WTC11 (cell line): ENCODE results near the gene STK11. TPM values are rescaled to one million over a fixed set of nuclear protein-coding genes. Genes with fewer than 3 reads are reported as not detected.
A peak's percentile ranks its signal among the peaks of the same experiment; 100 is the strongest.
"Not testable (repeated sequence)": the region's sequence is repeated elsewhere in the genome, so short reads cannot be mapped to it uniquely, and the experiment has no call there.

Source experiments
- ATAC-seq: fragments of 200-7000 bp; cut with Tn5 transposase; 2 replicates; pipeline ENCODE4 v1.10.0; 2021; ENCODE audit warnings: mild to moderate bottlenecking, moderate library complexity
- CTCF ChIA-PET: fragments of 300-600 bp; sonication (Branson Sonifier 250); formaldehyde crosslinking; loops from one replicate; lab custom pipeline; 2021; ENCODE audit warnings: antibody characterized with exemption; lab: Charles Lee
- POLR2A ChIA-PET: fragments of 350-600 bp; sonication (Branson Sonifier 250); formaldehyde crosslinking; loops from one replicate; lab custom pipeline; 2021; ENCODE audit warnings: antibody characterized with exemption; lab: Charles Lee
- DNase-seq: peaks from one replicate; pipeline ENCODE4 v3.0.0; 2021; ENCODE audit warnings: low spot score
- H3K27ac Mint-ChIP-seq: 2 replicates; pipeline ENCODE4 v1.8.0; 2021; ENCODE audit warnings: mixed read lengths
- H3K27me3 Mint-ChIP-seq: 2 replicates; pipeline ENCODE4 v1.8.0; 2021; ENCODE audit warnings: low read depth, mild to moderate bottlenecking, moderate library complexity, mixed read lengths
- H3K36me3 Mint-ChIP-seq: 2 replicates; pipeline ENCODE4 v1.8.0; 2021; ENCODE audit warnings: mixed read lengths
- H3K4me1 Mint-ChIP-seq: 2 replicates; pipeline ENCODE4 v1.8.0; 2022; ENCODE audit warnings: mixed read lengths
- H3K4me3 Mint-ChIP-seq: 2 replicates; pipeline ENCODE4 v1.8.0; 2021; ENCODE audit warnings: mild to moderate bottlenecking, moderate library complexity, mixed read lengths
- H3K9me3 Mint-ChIP-seq: 2 replicates; pipeline ENCODE4 v1.8.0; 2021; ENCODE audit warnings: mixed read lengths
- ARID4B ChIP-seq: sonication (generic); formaldehyde crosslinking; IDR thresholded peaks from 2 replicates; pipeline ENCODE4 v1.8.0; 2023; ENCODE audit warnings: missing genetic modification reagents, mild to moderate bottlenecking, borderline replicate concordance
- CDX4 ChIP-seq: fragments of 250-450 bp; sonication (Bioruptor Pico); IDR thresholded peaks from 2 replicates; pipeline ENCODE4 v1.9.0; 2021; ENCODE audit warnings: moderate library complexity, mild to moderate bottlenecking, inconsistent platforms, borderline replicate concordance
- FOXJ3 ChIP-seq: sonication (generic); formaldehyde crosslinking; IDR thresholded peaks from 2 replicates; pipeline ENCODE4 v1.9.0; 2021; ENCODE audit warnings: missing genetic modification reagents, mild to moderate bottlenecking, borderline replicate concordance
- HMGA2 ChIP-seq: fragments of 250-450 bp; sonication (Bioruptor Pico); IDR thresholded peaks from 2 replicates; pipeline ENCODE4 v1.4.0; 2021; ENCODE audit warnings: mild to moderate bottlenecking, moderate library complexity
- IRF2 ChIP-seq: sonication (generic); formaldehyde crosslinking; IDR thresholded peaks from 2 replicates; pipeline ENCODE4 v1.8.0; 2022; ENCODE audit warnings: low read depth, missing genetic modification reagents, borderline replicate concordance
- MAX ChIP-seq: sonication (generic); formaldehyde crosslinking; IDR thresholded peaks from 2 replicates; pipeline ENCODE4 v1.8.0; 2022; ENCODE audit warnings: mild to moderate bottlenecking, missing genetic modification reagents
- MXD4 ChIP-seq: fragments of 250-450 bp; sonication (Bioruptor Pico); IDR thresholded peaks from 2 replicates; pipeline ENCODE4 v1.8.0; 2021; ENCODE audit warnings: mild to moderate bottlenecking, moderate library complexity, borderline replicate concordance
- MYBL2 ChIP-seq: sonication (generic); formaldehyde crosslinking; IDR thresholded peaks from 2 replicates; pipeline ENCODE4 v1.8.1; 2023; ENCODE audit warnings: mild to moderate bottlenecking, moderate library complexity, missing genetic modification reagents
- NFATC4 ChIP-seq: fragments of 250-450 bp; sonication (Bioruptor Pico); IDR thresholded peaks from 2 replicates; pipeline ENCODE4 v1.9.0; 2021; ENCODE audit warnings: mild to moderate bottlenecking
- NFE2L1 ChIP-seq: sonication (generic); formaldehyde crosslinking; IDR thresholded peaks from 2 replicates; pipeline ENCODE4 v1.8.1; 2023; ENCODE audit warnings: missing genetic modification reagents
- OVOL2 ChIP-seq: fragments of 250-450 bp; sonication (Bioruptor Pico); IDR thresholded peaks from 2 replicates; pipeline ENCODE4 v1.9.0; 2021; ENCODE audit warnings: mild to moderate bottlenecking, borderline replicate concordance
- PRRX2 ChIP-seq: fragments of 250-450 bp; sonication (Bioruptor Pico); IDR thresholded peaks from 2 replicates; pipeline ENCODE4 v1.8.0; 2021; ENCODE audit warnings: mild to moderate bottlenecking
- USF1 ChIP-seq: sonication (generic); formaldehyde crosslinking; IDR thresholded peaks from 2 replicates; pipeline ENCODE4 v1.8.0; 2022; ENCODE audit warnings: mild to moderate bottlenecking, missing genetic modification reagents
- USF2 ChIP-seq: sonication (generic); formaldehyde crosslinking; IDR thresholded peaks from 2 replicates; pipeline ENCODE4 v1.8.1; 2023; ENCODE audit warnings: mild to moderate bottlenecking, missing genetic modification reagents, moderate library complexity
- ZBTB21 ChIP-seq: sonication (generic); formaldehyde crosslinking; IDR thresholded peaks from 2 replicates; pipeline ENCODE4 v1.8.1; 2023; ENCODE audit warnings: mild to moderate bottlenecking, missing genetic modification reagents, borderline replicate concordance
- ZNF121 ChIP-seq: sonication (generic); formaldehyde crosslinking; IDR thresholded peaks from 2 replicates; pipeline ENCODE4 v1.8.0; 2023; ENCODE audit warnings: missing genetic modification reagents
- ZNF219 ChIP-seq: sonication (generic); formaldehyde crosslinking; IDR thresholded peaks from 2 replicates; pipeline ENCODE4 v1.8.0; 2023; ENCODE audit warnings: missing genetic modification reagents, mild to moderate bottlenecking, borderline replicate concordance
- total RNA-seq: library from RNA; stranded (reverse); gene quantifications from 3 replicates; pipeline ENCODE4 v1.2.3, GENCODE V29; 2021

STK11 gene
- total RNA-seq, 1 experiment from 2014 or later = 112 TPM

GRCh38 chr19:1206150-1206863 is 729 bp downstream of the STK11 start:
- CTCF ChIA-PET = no interaction called here
- TF ChIP-seq ZNF121 (CRISPR knock-in tag) = no peak
- TF ChIP-seq USF2 (CRISPR knock-in tag) = no peak
- no peak for TF ChIP-seq ZBTB21 (CRISPR knock-in tag)
- TF ChIP-seq USF1 = 0 out of 2 replicates have a peak, but pooled peaks have one; percentile 23
- TF ChIP-seq ARID4B = 0 out of 2 replicates have a peak, but pooled peaks have one; percentile 34
- POLR2A ChIA-PET = no interaction called here
- Mint-ChIP-seq H3K27ac (peak overlapping the region; percentile 94), H3K4me3 (peak overlapping the region; percentile 95), H3K4me1 (peaks cover 29% of the 10 kb centered on the region), H3K36me3 (peaks cover 10% of the 10 kb centered on the region), H3K27me3 (no peaks in the 10 kb centered on the region), H3K9me3 (no peaks in the 10 kb centered on the region)
- no peak for DNase-seq
- no peak for ATAC-seq

GRCh38 chr19:1206864-1207450 is 1.4 kb downstream of the STK11 start:
- H3K9me3 Mint-ChIP-seq = no peaks in the 10 kb centered on the region
- H3K27me3 Mint-ChIP-seq = no peaks in the 10 kb centered on the region
- TF ChIP-seq FOXJ3 (CRISPR knock-in tag) (no peak), OVOL2 (no peak), NFATC4 (no peak), NFE2L1 (no peak), PRRX2 (CRISPR knock-in tag) (no peak), MAX (no peak), IRF2 (CRISPR knock-in tag) (no peak), MXD4 (CRISPR knock-in tag) (no peak), MYBL2 (CRISPR knock-in tag) (no peak), HMGA2 (CRISPR knock-in tag) (no peak), ZNF219 (CRISPR knock-in tag) (no peak), CDX4 (no peak)
- H3K4me3 Mint-ChIP-seq = peak overlapping the region; percentile 95
- H3K4me1 Mint-ChIP-seq = peaks cover 34% of the 10 kb centered on the region
- ChIA-PET CTCF (interaction anchor here (0.7 kb wide), 1 partner anchor 31 kb away, joined by 4 read pairs; no protein-coding TSS in a partner anchor), POLR2A (no interaction called here)
- H3K27ac Mint-ChIP-seq = peak overlapping the region; percentile 94
- peaks cover 13% of the 10 kb centered on the region for H3K36me3 Mint-ChIP-seq
- DNase-seq (no peak), ATAC-seq (no peak)

- ATAC-seq, H3K27me3 Mint-ChIP-seq, POLR2A ChIA-PET, DNase-seq, H3K27ac Mint-ChIP-seq, H3K9me3 Mint-ChIP-seq: not testable (repeated sequence)
- Mint-ChIP-seq H3K4me1 (peaks cover 39% of the 10 kb centered on the region), H3K36me3 (peaks cover 18% of the 10 kb centered on the region), H3K4me3 (0 out of 2 replicates have a peak overlapping the region, but pooled peaks have one; percentile 25)
- CTCF ChIA-PET = interaction anchor here (0.9 kb wide), 1 partner anchor 9 kb away, joined by 4 read pairs; no protein-coding TSS in a partner anchor
Measured at GRCh38 chr19:1208830-1209229, 3.3 kb downstream of the STK11 start.
